Hematopoietic multipotent progenitor cell treated with erythropoietin and hydrocortisone succinate and interleukin-3 and kit ligand, for 6 days (in vitro differentiated cells): ENCODE results near the gene G0S2.

Experiments used
- DNase-seq: peaks from one replicate; pipeline ENCODE4 v3.0.0-alpha.2; 2015

Gene G0S2

DNA sequence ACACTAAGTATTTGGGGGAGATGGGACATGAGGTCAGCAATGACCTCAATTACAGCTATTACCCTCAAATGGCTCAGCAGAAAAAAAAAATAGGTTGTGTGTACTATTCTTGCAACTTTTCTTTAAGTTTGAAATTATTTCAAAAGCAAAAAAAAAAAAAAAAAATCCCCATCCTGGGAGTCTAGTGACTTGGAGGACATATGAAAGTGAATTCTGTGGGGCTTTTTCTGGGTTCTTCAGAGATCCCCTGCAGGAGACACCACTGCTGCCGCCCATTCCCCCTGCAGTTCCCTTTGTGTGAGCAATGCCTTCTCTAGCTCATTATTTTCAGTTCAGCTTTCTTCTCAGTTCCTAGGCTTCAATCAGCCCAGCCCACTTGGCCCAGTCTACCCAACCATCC is 46.1 kb downstream of the G0S2 start:
- DNase-seq, result no peak

DNA sequence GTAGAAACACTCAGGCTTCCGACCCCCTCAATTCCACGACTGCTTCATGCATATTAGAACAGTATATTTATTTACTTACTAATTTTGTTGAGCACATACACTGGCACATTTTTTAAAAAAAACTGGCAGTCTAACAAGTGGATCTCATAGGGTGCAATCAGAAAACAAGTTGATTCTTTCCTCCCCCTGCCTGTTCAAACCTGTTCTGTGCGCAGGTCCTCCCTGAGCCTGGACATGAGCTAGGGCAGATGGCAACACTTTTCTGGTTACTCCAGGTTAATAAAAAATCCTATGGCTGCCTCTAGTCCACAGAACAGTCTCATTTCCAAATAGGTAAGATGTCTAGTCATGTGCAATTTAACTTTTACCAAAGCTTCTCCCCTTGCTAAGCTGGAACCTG is 48.1 kb downstream of the G0S2 start:
- DNase-seq, result no peak

- DNase-seq, result no peak
These were observed 48.8 kb downstream of the G0S2 start for GRCh38 chr1:209723756-209724693.
